ENCODE measurements around the gene COL4A1.

DNA sequence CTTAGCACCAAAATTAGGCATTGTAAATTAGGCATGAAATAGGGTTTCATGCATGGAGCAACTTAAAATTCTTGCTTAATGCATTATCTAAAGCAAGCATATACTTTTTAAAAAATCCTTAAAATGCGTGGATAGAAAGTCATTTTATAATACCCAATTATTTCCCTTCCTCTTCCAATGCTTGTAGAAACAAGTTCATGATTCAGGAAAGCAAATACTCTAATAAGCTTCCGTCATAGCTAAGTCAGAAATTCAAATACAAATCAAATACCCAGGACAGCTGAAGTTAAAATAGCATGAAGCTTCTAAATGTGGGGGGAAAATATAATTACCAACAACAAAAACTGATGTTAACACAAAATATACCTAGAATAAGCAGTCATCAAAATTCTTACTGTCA lies 89.1 kb downstream of the COL4A1 start:
- TF ChIP-seq, protein P1, sequence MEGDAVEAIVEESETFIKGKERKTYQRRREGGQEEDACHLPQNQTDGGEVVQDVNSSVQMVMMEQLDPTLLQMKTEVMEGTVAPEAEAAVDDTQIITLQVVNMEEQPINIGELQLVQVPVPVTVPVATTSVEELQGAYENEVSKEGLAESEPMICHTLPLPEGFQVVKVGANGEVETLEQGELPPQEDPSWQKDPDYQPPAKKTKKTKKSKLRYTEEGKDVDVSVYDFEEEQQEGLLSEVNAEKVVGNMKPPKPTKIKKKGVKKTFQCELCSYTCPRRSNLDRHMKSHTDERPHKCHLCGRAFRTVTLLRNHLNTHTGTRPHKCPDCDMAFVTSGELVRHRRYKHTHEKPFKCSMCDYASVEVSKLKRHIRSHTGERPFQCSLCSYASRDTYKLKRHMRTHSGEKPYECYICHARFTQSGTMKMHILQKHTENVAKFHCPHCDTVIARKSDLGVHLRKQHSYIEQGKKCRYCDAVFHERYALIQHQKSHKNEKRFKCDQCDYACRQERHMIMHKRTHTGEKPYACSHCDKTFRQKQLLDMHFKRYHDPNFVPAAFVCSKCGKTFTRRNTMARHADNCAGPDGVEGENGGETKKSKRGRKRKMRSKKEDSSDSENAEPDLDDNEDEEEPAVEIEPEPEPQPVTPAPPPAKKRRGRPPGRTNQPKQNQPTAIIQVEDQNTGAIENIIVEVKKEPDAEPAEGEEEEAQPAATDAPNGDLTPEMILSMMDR (IDR thresholded peaks at IDR 0.05), result no peak
- no peak for TF ChIP-seq POLR2A (IDR thresholded peaks at IDR 0.05)
